Occipital lobe (tissue), 2 donors: ENCODE data around the gene IFNGR1. TPM values are rescaled to one million over a fixed set of nuclear protein-coding genes. Genes with fewer than 3 reads are reported as not detected.

Experiments
- DNase-seq: peaks from one replicate; lab custom pipeline; 2025; lab: John Stamatoyannopoulos, UW
- total RNA-seq: library from RNA; depleted of rRNA; stranded (reverse); fragments of >200 nt; gene quantifications from one replicate; pipeline ENCODE4 v1.2.3, GENCODE V29; 2014

Gene IFNGR1
- total RNA-seq, 1 donor from 2014 or later = 72.5 TPM

GRCh38 chr6:137177611-137178010 is 41.6 kb downstream of the IFNGR1 start:
- no peak for DNase-seq

DNA sequence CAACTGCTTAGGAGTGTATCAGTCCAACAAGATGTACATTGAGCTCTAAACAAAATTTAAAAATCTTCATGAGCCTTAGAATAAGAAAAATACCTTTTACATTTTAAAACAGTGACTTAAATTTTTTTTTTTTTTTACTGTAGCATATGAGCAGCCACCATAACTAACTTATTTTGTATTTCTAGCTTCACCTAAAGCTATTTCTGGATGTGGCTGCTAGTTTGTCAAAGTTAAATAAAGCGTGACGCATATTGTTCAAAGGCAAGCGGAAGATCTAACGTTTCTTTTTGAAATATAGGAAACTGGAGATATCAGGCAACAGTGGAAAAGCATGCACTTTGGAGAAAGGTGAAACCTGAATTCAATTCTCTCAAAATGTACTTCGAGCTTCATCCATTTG is 42.5 kb downstream of the IFNGR1 start:
- no peak for DNase-seq

DNA sequence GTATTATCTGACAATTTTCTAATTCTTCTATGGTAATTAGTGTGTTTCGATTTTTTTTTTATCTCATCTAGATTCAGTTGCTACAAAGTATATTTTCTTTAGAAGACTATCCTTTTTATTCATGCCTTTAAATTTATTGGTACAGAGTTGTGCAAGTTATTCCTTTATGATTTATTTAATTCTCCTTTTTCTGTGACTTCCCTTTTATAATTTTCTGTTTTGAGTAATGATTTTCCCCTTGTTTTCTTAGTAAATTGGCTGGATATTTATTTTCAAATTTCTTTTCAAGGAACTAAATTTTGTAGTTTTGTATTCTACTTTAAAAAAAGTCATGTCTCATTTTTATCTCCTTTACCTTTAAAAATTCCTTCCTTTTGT is 43.3 kb downstream of the IFNGR1 start:
- DNase-seq = no peak

DNA sequence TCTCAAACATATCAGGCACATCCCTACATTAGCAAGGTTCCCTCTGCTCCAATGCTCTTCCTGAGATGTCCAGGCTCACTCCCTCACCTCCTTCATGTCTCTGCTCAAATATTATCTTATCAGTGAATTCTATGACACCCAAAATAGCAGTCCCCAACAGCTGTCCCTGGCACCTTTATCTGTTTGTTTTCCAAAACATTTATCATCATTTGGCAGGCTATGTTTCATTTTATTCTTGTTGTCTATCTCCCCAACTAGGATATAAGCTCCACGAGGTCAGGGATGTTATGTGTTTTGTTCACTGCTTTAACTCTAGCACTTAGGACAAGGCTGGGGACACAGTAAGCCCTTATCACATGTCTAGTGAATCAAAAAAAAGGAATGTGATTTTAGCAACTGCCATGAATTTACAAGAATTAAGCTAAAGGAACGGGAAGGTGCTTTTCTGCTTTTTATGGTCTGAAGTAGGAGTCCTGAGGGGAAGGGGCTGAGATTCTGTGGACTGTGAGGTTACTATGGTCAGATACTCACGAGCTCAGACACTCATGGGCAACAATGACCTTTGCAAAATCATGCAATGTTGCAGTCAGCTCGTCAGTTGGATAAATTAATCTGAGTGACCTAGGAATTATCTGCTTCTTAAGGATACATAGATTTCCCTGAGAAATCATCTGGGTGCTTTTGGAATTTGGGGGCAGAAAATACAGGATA is 43.9 kb downstream of the IFNGR1 start:
- DNase-seq = no peak

GRCh38 chr6:137173501-137173900 is 45.7 kb downstream of the IFNGR1 start, which contains the start of gene IL22RA2:
IL22RA2 (minus strand) TSS chr6:137173644; CDS start chr6:137161749, 11,895 bp downstream.
- DNase-seq = no peak

- no peak for DNase-seq
Measured at GRCh38 chr6:137172734-137173431, 46.3 kb downstream of the IFNGR1 start.

DNA sequence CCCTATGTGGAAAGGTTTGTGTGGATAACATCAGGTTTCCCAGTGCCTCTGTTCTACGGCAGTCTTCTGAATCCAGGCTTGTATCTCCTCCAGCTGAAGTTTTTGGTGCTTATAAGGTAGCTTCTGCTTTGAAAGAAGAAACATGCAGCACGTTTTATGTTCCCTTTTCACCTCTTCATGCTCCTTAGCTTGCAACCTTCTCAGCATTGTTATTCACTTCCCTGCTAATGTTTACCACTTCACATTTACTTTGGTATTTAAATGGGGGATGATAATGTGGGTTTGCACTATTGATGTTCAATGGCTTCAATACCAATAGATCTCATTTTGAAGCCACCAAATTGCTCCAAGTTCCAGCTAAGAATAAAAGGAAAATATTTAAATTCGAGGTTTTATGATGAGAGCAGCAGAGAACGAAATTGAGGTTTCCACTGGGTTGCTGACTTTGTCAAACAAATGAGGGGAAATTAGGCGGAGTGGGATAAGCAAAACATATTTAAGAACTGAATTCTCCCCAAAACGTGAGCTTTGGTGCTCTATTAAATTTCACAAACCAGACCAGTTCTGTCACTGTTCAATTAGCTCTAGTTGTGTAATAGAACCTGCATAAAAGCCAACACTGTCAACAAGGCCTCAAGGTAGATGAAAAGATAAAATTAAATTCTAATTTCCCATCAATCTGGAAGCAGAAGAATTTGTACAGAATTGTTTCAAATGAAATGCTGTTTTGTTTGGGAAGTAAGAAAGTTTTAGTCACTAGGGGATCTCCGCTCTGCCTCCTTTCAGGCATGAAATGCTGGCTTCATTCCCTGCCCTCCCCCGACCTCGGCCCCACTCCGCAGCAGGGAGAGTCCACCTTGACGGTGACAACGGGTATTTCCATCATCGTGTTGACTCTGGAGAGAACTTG is 47.1 kb downstream of the IFNGR1 start:
- no peak for DNase-seq

- DNase-seq = no peak
Measured at GRCh38 chr6:137171053-137171374, 48.2 kb downstream of the IFNGR1 start.

GRCh38 chr6:137170266-137171052 is 48.7 kb downstream of the IFNGR1 start:
- no peak for DNase-seq

DNA sequence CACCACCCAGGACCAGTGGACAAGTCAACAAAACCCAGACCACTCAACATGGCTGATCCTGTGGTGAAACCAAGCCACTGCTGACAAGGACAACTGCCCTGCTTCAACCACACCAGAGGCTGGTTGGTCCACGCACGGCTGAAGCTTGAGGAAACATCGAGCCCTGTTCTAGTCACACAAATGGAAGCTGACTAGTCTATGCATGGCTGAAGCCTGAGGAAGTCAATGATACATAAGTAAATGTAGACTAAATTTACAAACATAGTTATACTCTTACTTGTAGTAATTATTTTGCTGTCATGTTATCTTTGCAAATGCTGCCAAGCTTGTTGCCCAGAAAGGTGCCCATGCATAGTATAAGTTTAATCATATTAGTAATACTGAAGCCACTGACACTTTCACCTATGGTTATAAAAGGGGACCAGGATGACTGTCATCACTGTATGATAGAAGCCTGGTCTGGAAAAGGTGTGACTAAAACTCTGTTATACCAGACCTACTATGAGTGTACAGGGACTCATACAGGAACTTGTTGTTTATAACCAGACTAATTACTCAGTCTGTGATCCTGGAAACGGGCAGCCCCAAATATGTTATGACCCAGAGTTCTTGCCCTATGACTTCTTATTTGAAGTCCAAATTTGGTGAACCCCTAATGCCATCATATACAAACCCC is 51.3 kb downstream of the IFNGR1 start:
- DNase-seq = no peak

- DNase-seq = no peak
Measured at GRCh38 chr6:137166247-137167098, 52.7 kb downstream of the IFNGR1 start.

GRCh38 chr6:137165375-137166246 is 53.6 kb downstream of the IFNGR1 start:
- DNase-seq = no peak

GRCh38 chr6:137163732-137164318 is 55.4 kb downstream of the IFNGR1 start:
- no peak for DNase-seq

- DNase-seq = no peak
Measured at GRCh38 chr6:137162692-137163306, 56.4 kb downstream of the IFNGR1 start.

DNA sequence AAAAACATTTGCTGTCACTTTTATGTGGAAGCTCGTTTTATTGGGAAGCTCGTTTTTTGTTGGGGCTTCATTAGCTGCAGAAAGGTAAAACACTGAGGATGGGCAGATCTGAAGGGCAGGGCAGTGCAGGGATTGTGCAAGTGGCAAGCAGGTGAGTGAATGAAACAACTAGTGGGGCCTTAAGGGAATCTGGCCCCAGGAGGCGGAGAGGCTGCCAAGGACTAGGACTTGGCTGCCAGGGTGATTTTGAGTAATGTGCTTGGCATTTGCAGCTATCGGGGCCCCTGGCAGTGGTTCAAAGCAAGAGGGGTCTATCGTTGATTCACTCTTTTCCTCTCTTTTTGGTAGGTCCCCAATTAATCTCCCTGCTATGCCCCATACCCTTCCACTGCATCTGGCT is 57.2 kb downstream of the IFNGR1 start:
- DNase-seq = no peak

DNA sequence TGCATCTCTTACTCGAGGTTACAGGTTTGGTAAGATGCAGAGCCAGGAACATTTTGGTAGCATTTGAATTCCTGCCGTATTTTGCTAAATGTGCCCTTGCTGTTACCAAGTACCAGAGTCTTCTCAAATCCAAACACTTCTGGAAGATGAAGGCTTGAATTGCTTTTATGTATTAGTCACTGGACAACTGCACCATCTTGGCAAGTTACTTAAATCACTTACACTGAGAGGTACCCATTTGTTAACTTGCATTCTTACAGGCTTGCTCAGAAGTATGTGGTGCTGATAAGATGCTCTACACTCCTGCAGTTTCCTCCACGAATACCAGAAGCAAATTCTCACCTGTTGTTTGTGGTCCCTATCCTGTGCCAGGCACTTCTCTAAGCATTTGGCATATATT is 58.4 kb downstream of the IFNGR1 start:
- no peak for DNase-seq

- no peak for DNase-seq
Measured at GRCh38 chr6:137159912-137160311, 59.3 kb downstream of the IFNGR1 start.

- no peak for DNase-seq
Measured at GRCh38 chr6:137157601-137158000, 61.6 kb downstream of the IFNGR1 start.
